H9 (cell line): Measurements from ENCODE around the gene RHEBL1. TPM values are rescaled to one million over a fixed set of nuclear protein-coding genes. Genes with fewer than 3 reads are reported as not detected.

Experiments
- DNase-seq: peaks from one replicate; pipeline ENCODE4 v3.0.0-alpha.2; 2017
- H2AFZ ChIP-seq: one replicate; pipeline ENCODE4 v1.6.1; 2013; ENCODE audit warnings: mild to moderate bottlenecking, low read length, control low read depth, moderate library complexity
- H2AK5ac ChIP-seq: 2 replicates; pipeline ENCODE4 v1.6.1; 2013; ENCODE audit warnings: low read length, control low read depth, mixed read lengths; ENCODE audit not compliant: insufficient read length
- H2BK120ac ChIP-seq: one replicate; pipeline ENCODE4 v1.6.1; 2013; ENCODE audit warnings: low read depth, mild to moderate bottlenecking, low read length, control low read depth, inconsistent platforms; ENCODE audit not compliant: poor library complexity, severe bottlenecking
- H2BK12ac ChIP-seq: 2 replicates; pipeline ENCODE4 v1.6.1; 2013; ENCODE audit warnings: low read length, control low read depth, mixed read lengths, low read depth; ENCODE audit not compliant: insufficient read length
- H2BK15ac ChIP-seq: 2 replicates; pipeline ENCODE4 v1.6.1; 2013; ENCODE audit warnings: low read depth, low read length, control low read depth
- H2BK20ac ChIP-seq: one replicate; pipeline ENCODE4 v1.6.1; 2013; ENCODE audit warnings: low read depth, mild to moderate bottlenecking, low read length, control low read depth, inconsistent platforms; ENCODE audit not compliant: poor library complexity, severe bottlenecking
- H2BK5ac ChIP-seq: 2 replicates; pipeline ENCODE4 v1.6.1; 2013; ENCODE audit warnings: low read length, control low read depth, mixed read lengths; ENCODE audit not compliant: insufficient read length
- H3K14ac ChIP-seq: 2 replicates; pipeline ENCODE4 v1.6.1; 2013; ENCODE audit warnings: low read length, control low read depth; ENCODE audit not compliant: insufficient read depth
- H3K18ac ChIP-seq: 2 replicates; pipeline ENCODE4 v1.6.1; 2013; ENCODE audit warnings: low read depth, mild to moderate bottlenecking, mixed read lengths, low read length, control low read depth; ENCODE audit not compliant: insufficient read length
- H3K23ac ChIP-seq: 2 replicates; pipeline ENCODE4 v1.6.1; 2013; ENCODE audit warnings: low read length, control low read depth, mixed read lengths, low read depth; ENCODE audit not compliant: insufficient read length
- H3K23me2 ChIP-seq: 2 replicates; pipeline ENCODE4 v1.6.1; 2013; ENCODE audit warnings: low read depth, mild to moderate bottlenecking, mixed read lengths, low read length, control low read depth; ENCODE audit not compliant: insufficient read length, poor library complexity, severe bottlenecking
- H3K27ac ChIP-seq: 2 replicates; pipeline ENCODE4 v1.5.1; 2013; ENCODE audit warnings: low read length, control low read depth, mixed read lengths, low read depth; ENCODE audit not compliant: insufficient read length
- H3K27me3 ChIP-seq: 2 replicates; pipeline ENCODE4 v1.6.1; 2013; ENCODE audit warnings: low read length, control low read depth, inconsistent platforms; ENCODE audit not compliant: insufficient read depth
- H3K4ac ChIP-seq: 2 replicates; pipeline ENCODE4 v1.6.1; 2013; ENCODE audit warnings: low read depth, mild to moderate bottlenecking, control low read depth, inconsistent platforms, low read length, moderate library complexity
- H3K4me1 ChIP-seq: 2 replicates; pipeline ENCODE4 v1.6.1; 2013; ENCODE audit warnings: low read length, control low read depth, inconsistent platforms; ENCODE audit not compliant: insufficient read depth
- H3K4me2 ChIP-seq: 2 replicates; pipeline ENCODE4 v1.6.1; 2013; ENCODE audit warnings: low read length, control low read depth, mixed read lengths; ENCODE audit not compliant: insufficient read length, insufficient read depth
- H3K56ac ChIP-seq: 2 replicates; pipeline ENCODE4 v1.6.1; 2013; ENCODE audit warnings: low read depth, mild to moderate bottlenecking, mixed read lengths, low read length, control low read depth; ENCODE audit not compliant: insufficient read length
- H3K79me1 ChIP-seq: 2 replicates; pipeline ENCODE4 v1.6.1; 2013; ENCODE audit warnings: low read depth, mild to moderate bottlenecking, moderate library complexity, low read length, control low read depth, inconsistent platforms; ENCODE audit not compliant: insufficient read depth, poor library complexity, severe bottlenecking
- H3K79me2 ChIP-seq: 2 replicates; pipeline ENCODE4 v1.6.1; 2013; ENCODE audit warnings: low read length, control low read depth, inconsistent platforms; ENCODE audit not compliant: insufficient read depth
- H3K9ac ChIP-seq: 2 replicates; pipeline ENCODE4 v1.6.1; 2013; ENCODE audit warnings: low read length, control low read depth, mixed read lengths; ENCODE audit not compliant: insufficient read length; ENCODE audit errors: extremely low read depth
- H3K9me3 ChIP-seq: one replicate; pipeline ENCODE4 v1.6.1; 2013; ENCODE audit warnings: low read depth, low read length, inconsistent platforms; ENCODE audit not compliant: control insufficient read depth
- H3T11ph ChIP-seq: one replicate; pipeline ENCODE4 v1.6.1; 2013; ENCODE audit warnings: mild to moderate bottlenecking, low read length, control low read depth, inconsistent platforms
- H4K20me1 ChIP-seq: one replicate; pipeline ENCODE4 v1.6.1; 2013; ENCODE audit not compliant: control insufficient read depth, insufficient read length, insufficient read depth
- H4K5ac ChIP-seq: 2 replicates; pipeline ENCODE4 v1.6.1; 2013; ENCODE audit warnings: low read depth, mild to moderate bottlenecking, mixed read lengths, low read length, control low read depth; ENCODE audit not compliant: insufficient read length
- H4K8ac ChIP-seq: replicated peaks from 2 replicates; pipeline ENCODE4 v1.6.1; 2013; ENCODE audit warnings: low read length, control low read depth, mixed read lengths, low read depth; ENCODE audit not compliant: insufficient read length
- H4K91ac ChIP-seq: 2 replicates; pipeline ENCODE4 v1.6.1; 2013; ENCODE audit warnings: low read depth, mild to moderate bottlenecking, moderate library complexity, mixed read lengths, low read length, control low read depth; ENCODE audit not compliant: insufficient read length
- H3K27ac Mint-ChIP-seq, 3 experiments: 2 replicates in 2 of 3; 3 replicates in 1 of 3; pipeline ENCODE4 v1.8.0; 2020 to 2021; ENCODE audit warnings: mixed read lengths in 3 of 3, mild to moderate bottlenecking in 1 of 3, moderate library complexity in 1 of 3
- H3K27me3 Mint-ChIP-seq: 2 replicates; pipeline ENCODE4 v1.8.0; 2021; ENCODE audit warnings: low read depth, mild to moderate bottlenecking, moderate library complexity, mixed read lengths
- H3K36me3 Mint-ChIP-seq, 3 experiments: 2 replicates in 2 of 3; 3 replicates in 1 of 3; pipeline ENCODE4 v1.8.0; 2020 to 2021; ENCODE audit warnings: low read depth in 3 of 3, mixed read lengths in 3 of 3; ENCODE audit not compliant: insufficient read depth in 1 of 3
- H3K4me1 Mint-ChIP-seq, 2 experiments: 2 replicates each; pipeline ENCODE4 v1.8.0; 2020; ENCODE audit warnings: mixed read lengths in 2 of 2
- H3K4me3 Mint-ChIP-seq, 2 experiments: 2 replicates in 1 of 2; 3 replicates in 1 of 2; pipeline ENCODE4 v1.8.0; 2020 to 2021; ENCODE audit warnings: mild to moderate bottlenecking in 2 of 2, mixed read lengths in 2 of 2, moderate library complexity in 1 of 2
- H3K9me3 Mint-ChIP-seq, 2 experiments: 2 replicates in 1 of 2; 3 replicates in 1 of 2; pipeline ENCODE4 v1.8.0; 2020; ENCODE audit warnings: mild to moderate bottlenecking in 2 of 2, mixed read lengths in 2 of 2, moderate library complexity in 1 of 2
- CTCF ChIP-seq: fragments of 200-600 bp; sonication (generic); conservative IDR thresholded peaks from 3 replicates; pipeline ENCODE4 v1.8.0; 2021; ENCODE audit warnings: antibody characterized with exemption, mild to moderate bottlenecking
- WGBS: extraction: QIAGEN DNeasy Blood & Tissue Kit; methylation state at CpG from one replicate; pipeline ENCODE4 v1.1.7; 2013; ENCODE audit warnings: missing lambda C conversion rate, low lambda C conversion rate, mixed read lengths; ENCODE audit not compliant: insufficient read length; ENCODE audit errors: extremely low coverage; 5-methylcytosine and 5-hydroxymethylcytosine counted together
- total RNA-seq: library from RNA; stranded (reverse); gene quantifications from 2 replicates; pipeline ENCODE4 v1.2.1, GENCODE V29; 2021

Gene RHEBL1
- total RNA-seq, 1 experiment from 2014 or later, result 4.0 TPM

- Histone ChIP-seq H4K20me1 (no peaks in the 10 kb centered on the region), H3T11ph (no peak overlapping the region), H3K27me3 (no peaks in the 10 kb centered on the region), H2BK12ac (no peak overlapping the region), H2BK5ac (no peak overlapping the region), H3K79me2 (no peaks in the 10 kb centered on the region), H3K56ac (no peak overlapping the region), H4K8ac (no peak overlapping the region), H2AK5ac (no peak overlapping the region), H3K9ac (no peak overlapping the region), H3K4me2 (no peak overlapping the region), H2BK15ac (no peak overlapping the region), H3K4ac (no peak overlapping the region), H3K23ac (no peak overlapping the region), H3K9me3 (no peaks in the 10 kb centered on the region), H3K18ac (no peak overlapping the region), H3K14ac (no peak overlapping the region), H3K27ac (no peak overlapping the region), H2AFZ (no peak overlapping the region), H3K4me1 (no peaks in the 10 kb centered on the region), H4K91ac (no peak overlapping the region), H2BK120ac (no peak overlapping the region), H3K79me1 (no peaks in the 10 kb centered on the region), H3K23me2 (peaks cover 4% of the 10 kb centered on the region), H4K5ac (no peak overlapping the region), H2BK20ac (no peak overlapping the region)
- no peak for TF ChIP-seq CTCF
- no CpG with 5 or more reads among the region's 11 CpGs for WGBS
- H3K9me3 Mint-ChIP-seq, result no peaks in the 10 kb centered on the region
- no peak for DNase-seq
- H3K4me3 Mint-ChIP-seq, result no peak overlapping the region
- peaks cover 31% of the 10 kb centered on the region for H3K27me3 Mint-ChIP-seq
- H3K27ac Mint-ChIP-seq, result no peak overlapping the region
- H3K4me1 Mint-ChIP-seq, result peaks cover 19 to 20% of the 10 kb centered on the region in 2 experiments
- H3K36me3 Mint-ChIP-seq, result 0 out of 7 replicates have a peak, but pooled peaks cover 0 to 2% (median 0%) of the 10 kb centered on the region in 3 experiments
Observed at GRCh38 chr12:49070971-49071370, 1.2 kb upstream of the RHEBL1 start.
